SU-DHL-6 (cell line): ENCODE measurements around the gene NXN.

Experiments
- CTCF ChIP-seq: fragments of 200-600 bp; sonication (generic); IDR thresholded peaks from one replicate; pipeline ENCODE4 v1.5.1; 2017; ENCODE audit warnings: antibody characterized with exemption, mild to moderate bottlenecking, low read length, moderate library complexity; ENCODE audit not compliant: insufficient read depth, poor library complexity, severe bottlenecking
- EZH2phosphoT487 ChIP-seq: fragments of 200-600 bp; sonication (generic), shearing (Covaris generic); conservative IDR thresholded peaks from 2 replicates; pipeline ENCODE4 v1.6.1; 2018; ENCODE audit warnings: mild to moderate bottlenecking, antibody characterized with exemption, low read length, moderate library complexity, mixed read lengths

- TF ChIP-seq CTCF (no peak), EZH2phosphoT487 (no peak)
Measured at GRCh38 chr17:804541-805435, 174.8 kb downstream of the NXN start.
